HepG2 (cell line): ENCODE measurements around the gene INAFM1. TPM values are rescaled to one million over a fixed set of nuclear protein-coding genes. Genes with fewer than 3 reads are reported as not detected.

ENCODE experiments used
- ATAC-seq: fragments of 200-7000 bp; cut with Tn5 transposase; 3 replicates; pipeline ENCODE4 v1.9.1; 2020; ENCODE audit warnings: mild to moderate bottlenecking, moderate library complexity
- BruUV-seq: library from RNA; stranded (reverse); fragments of 400-500 nt; replicated peaks from 2 replicates; lab custom pipeline; 2021; lab: Mats Ljungman, UMichigan
- CTCF ChIA-PET: fragments of 300-600 bp; formaldehyde crosslinking; extraction: SDS; loops from one replicate; lab custom pipeline; 2021; ENCODE audit warnings: low total read pairs, inconsistent platforms, low intra/inter-chr PET ratio; lab: Yijun Ruan, JAX
- POLR2A ChIA-PET: fragments of 350-600 bp; sonication (Branson Sonifier 250); formaldehyde crosslinking; loops from one replicate; lab custom pipeline; 2020; ENCODE audit warnings: antibody characterized with exemption, inconsistent platforms; lab: Yijun Ruan, JAX
- DNase-seq: peaks from one replicate; pipeline ENCODE4 v3.0.0-alpha.2; 2015; ENCODE audit warnings: low spot score
- FAIRE-seq: peaks from 3 replicates; lab custom pipeline; 2011; peaks lifted over from hg19 to GRCh38; lab: Jason Lieb, UNC
- H2AFZ ChIP-seq: one replicate; pipeline ENCODE4 v1.6.1; 2011; ENCODE audit warnings: low read length, inconsistent platforms
- H3K27ac ChIP-seq: fragments of 300-600 bp; 3 replicates; pipeline ENCODE4 v1.8.0; 2011; ENCODE audit warnings: mixed run types, mild to moderate bottlenecking, mixed read lengths, low read length, inconsistent platforms; ENCODE audit not compliant: insufficient read depth; ENCODE audit errors: extremely low read length
- H3K27me3 ChIP-seq, 2 experiments: fragments of 200-600 bp in 1 of 2; 2 replicates in 1 of 2; 3 replicates in 1 of 2; pipeline versions ENCODE4 v1.6.0 to v1.8.0; 2011; ENCODE audit warnings: low read length in 2 of 2, mild to moderate bottlenecking in 2 of 2, moderate library complexity in 2 of 2, inconsistent platforms in 1 of 2; ENCODE audit not compliant: insufficient read depth in 2 of 2, control insufficient read depth in 1 of 2
- H3K36me3 ChIP-seq, 2 experiments: fragments of 200-600 bp in 1 of 2; replicated peaks in 1 of 2; 2 replicates in 1 of 2; 3 replicates in 1 of 2; pipeline versions ENCODE4 v1.5.1 to v1.8.0; 2011; ENCODE audit warnings: low read length in 2 of 2, inconsistent platforms in 1 of 2; ENCODE audit not compliant: insufficient read depth in 2 of 2, control insufficient read depth in 1 of 2
- H3K4me1 ChIP-seq: 2 replicates; pipeline ENCODE4 v1.5.1; 2012; ENCODE audit warnings: low read length, inconsistent platforms; ENCODE audit not compliant: insufficient read depth
- H3K4me2 ChIP-seq: 2 replicates; pipeline ENCODE4 v1.6.0; 2011; ENCODE audit warnings: low read depth, low read length, inconsistent platforms
- H3K4me3 ChIP-seq, 3 experiments: fragments of 200-600 bp in 1 of 3; sonication (generic), shearing (Covaris generic) in 1 of 3; replicated peaks in 1 of 3; 2 replicates each; pipeline ENCODE4 v1.5.1; 2011 to 2016; ENCODE audit warnings: low read length in 3 of 3, inconsistent platforms in 2 of 3, low read depth in 2 of 3, mild to moderate bottlenecking in 2 of 3, control low read depth in 1 of 3, mixed read lengths in 1 of 3; ENCODE audit not compliant: insufficient read depth in 1 of 3
- H3K79me2 ChIP-seq: one replicate; pipeline ENCODE4 v1.6.1; 2011; ENCODE audit warnings: low read length, inconsistent platforms; ENCODE audit not compliant: insufficient read depth
- H3K9ac ChIP-seq: 2 replicates; pipeline ENCODE4 v1.6.0; 2011; ENCODE audit warnings: mild to moderate bottlenecking, low read depth, low read length, inconsistent platforms; ENCODE audit not compliant: insufficient read depth
- H3K9me3 ChIP-seq: 2 replicates; pipeline ENCODE4 v1.5.1; 2012; ENCODE audit warnings: mild to moderate bottlenecking, low read length
- H4K20me1 ChIP-seq: 2 replicates; pipeline ENCODE4 v1.6.0; 2011; ENCODE audit warnings: inconsistent platforms, mild to moderate bottlenecking, low read length, moderate library complexity; ENCODE audit not compliant: insufficient read depth
- GRHL1 ChIP-seq: sonication (generic); formaldehyde crosslinking; conservative IDR thresholded peaks from 2 replicates; pipeline ENCODE4 v1.8.0; 2022; ENCODE audit warnings: missing genetic modification reagents
- RXRB ChIP-seq: IDR thresholded peaks from 2 replicates; pipeline ENCODE4 v1.6.1; 2016; ENCODE audit warnings: borderline replicate concordance, missing genetic modification reagents, missing compliant biosample characterization
- ZC3H13 ChIP-seq: sonication (generic); formaldehyde crosslinking; IDR thresholded peaks from 2 replicates; pipeline ENCODE4 v1.8.1; 2023; ENCODE audit warnings: mild to moderate bottlenecking, missing genetic modification reagents, moderate library complexity
- ZNF547 ChIP-seq: sonication (generic); formaldehyde crosslinking; IDR thresholded peaks from 2 replicates; pipeline ENCODE4 v1.5.1; 2020; ENCODE audit warnings: mild to moderate bottlenecking, missing genetic modification reagents
- ZNF678 ChIP-seq: sonication (generic); formaldehyde crosslinking; IDR thresholded peaks from 2 replicates; pipeline ENCODE4 v1.4.0; 2020; ENCODE audit warnings: mild to moderate bottlenecking, missing genetic modification reagents
- WGBS: methylation state at CpG from one replicate; pipeline ENCODE4 v1.1.6; 2017; ENCODE audit warnings: low lambda C conversion rate; 5-methylcytosine and 5-hydroxymethylcytosine counted together
- in situ Hi-C: cut with HindIII; loops from 2 replicates; pipeline ENCODE4 v1.10.0; 2017; ENCODE audit warnings: low pct_unique_long_range_greater_than_20kb; ENCODE audit not compliant: extremely low pct_ligation_motif_present
- intact Hi-C: fragments of 100-400 bp; cut with micrococcal nuclease; formaldehyde crosslinking; loops from one replicate; pipeline ENCODE4 v1.10.0; 2022; ENCODE audit not compliant: unreplicated experiment
- polyA plus RNA-seq, 8 experiments: library from polyadenylated mRNA; depleted of rRNA in 3 of 8; stranded (reverse) in 7 of 8; unstranded in 1 of 8; fragments of >200 nt; fragmentation: Illumina TruSeq in 4 of 8; extraction: Trizol in 4 of 8; gene quantifications; 2 replicates each; pipeline versions ENCODE4 v1.2.1 to v1.2.3, GENCODE V29; 2011 to 2016; ENCODE audit warnings: low read depth in 4 of 8, missing spikeins in 1 of 8, mixed read lengths in 1 of 8; ENCODE audit not compliant: insufficient read depth in 1 of 8
- total RNA-seq, 5 experiments: library from RNA; depleted of rRNA; stranded (reverse); fragments of >200 nt; fragmentation: Illumina TruSeq; extraction: Trizol; gene quantifications; 2 replicates each; pipeline ENCODE4 v1.2.3, GENCODE V29; 2016; ENCODE audit warnings: low read depth in 1 of 5

INAFM1 gene
- total and polyA plus RNA-seq, 2 of the 13 experiments (the other 11 are each of a cell fraction or from before 2014, with no cell fraction given), result 0.88 to 1.9 TPM

DNA sequence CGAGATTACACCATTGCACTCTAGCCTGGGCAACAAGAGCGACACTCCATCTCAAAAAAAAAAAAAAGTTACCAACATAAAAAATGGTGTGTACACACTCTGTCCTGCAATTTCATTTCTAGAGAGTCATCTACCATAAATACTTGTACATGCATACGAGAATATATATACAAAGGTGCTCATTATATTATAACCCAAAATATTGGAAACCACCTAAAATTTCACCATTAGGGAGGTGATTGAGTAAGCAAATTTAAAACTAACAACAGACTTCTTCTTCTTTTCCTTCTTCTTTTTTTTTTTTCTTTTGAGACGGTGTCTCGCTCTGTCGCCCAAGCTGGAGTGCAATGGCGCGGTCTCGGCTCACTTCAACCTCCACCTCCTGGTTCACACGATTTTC, 27.6 kb downstream of the INAFM1 start:
- no TSS peak for BruUV-seq
- intact Hi-C loops (no loop called here), in situ Hi-C loops (no loop called here)
- Histone ChIP-seq H3K9me3 (no peaks in the 10 kb centered on the region), H3K79me2 (no peaks in the 10 kb centered on the region), H2AFZ (no peak overlapping the region), H3K27me3 (0 out of 5 replicates have a peak, but pooled peaks cover 0 to 1% of the 10 kb centered on the region in 2 experiments), H3K4me3 (no peak overlapping the region), H4K20me1 (no peaks in the 10 kb centered on the region), H3K27ac (no peak overlapping the region), H3K4me1 (peaks cover 17% of the 10 kb centered on the region), H3K36me3 (no peaks in the 10 kb centered on the region), H3K9ac (no peak overlapping the region), H3K4me2 (no peak overlapping the region)
- CTCF ChIA-PET, result no interaction called here
- POLR2A ChIA-PET, result no interaction called here
- DNase-seq (no peak), ATAC-seq (no peak), FAIRE-seq (no peak)
- no peak for TF ChIP-seq ZC3H13 (CRISPR knock-in tag)
- TF ChIP-seq ZNF678, result no peak
- TF ChIP-seq ZNF547, result no peak
- TF ChIP-seq RXRB (CRISPR knock-in tag), result no peak
- 84% methylated on average over 10 of the region's 10 CpGs for WGBS

- Histone ChIP-seq H3K9ac (no peak overlapping the region), H2AFZ (no peak overlapping the region), H3K4me3 (no peak overlapping the region), H3K27ac (no peak overlapping the region), H4K20me1 (no peaks in the 10 kb centered on the region), H3K9me3 (no peaks in the 10 kb centered on the region), H3K4me1 (peaks cover 17% of the 10 kb centered on the region), H3K79me2 (no peaks in the 10 kb centered on the region), H3K4me2 (no peak overlapping the region), H3K36me3 (no peaks in the 10 kb centered on the region), H3K27me3 (0 out of 5 replicates have a peak, but pooled peaks cover 0 to 1% of the 10 kb centered on the region in 2 experiments)
- FAIRE-seq, result no peak
- ATAC-seq, result no peak
- in situ Hi-C loops, result no loop called here
- intact Hi-C loops, result loop anchor here (2.0 kb wide), 1 partner anchor 49 kb away; no protein-coding TSS in a partner anchor
- ChIA-PET CTCF (no interaction called here), POLR2A (no interaction called here)
- no TSS peak for BruUV-seq
- 59% methylated on average over 6 of the region's 6 CpGs for WGBS
- no peak for DNase-seq
- TF ChIP-seq GRHL1, result no peak
These were observed 29.3 kb downstream of the INAFM1 start for GRCh38 chr19:47303966-47304365.
